ENCODE results near the gene GCSAML. TPM values are rescaled to one million over a fixed set of nuclear protein-coding genes. Genes with fewer than 3 reads are reported as not detected.

Gene GCSAML
- polyA plus RNA-seq, 6 donors from 2014 or later = 0.15 TPM; not detected in 5

DNA sequence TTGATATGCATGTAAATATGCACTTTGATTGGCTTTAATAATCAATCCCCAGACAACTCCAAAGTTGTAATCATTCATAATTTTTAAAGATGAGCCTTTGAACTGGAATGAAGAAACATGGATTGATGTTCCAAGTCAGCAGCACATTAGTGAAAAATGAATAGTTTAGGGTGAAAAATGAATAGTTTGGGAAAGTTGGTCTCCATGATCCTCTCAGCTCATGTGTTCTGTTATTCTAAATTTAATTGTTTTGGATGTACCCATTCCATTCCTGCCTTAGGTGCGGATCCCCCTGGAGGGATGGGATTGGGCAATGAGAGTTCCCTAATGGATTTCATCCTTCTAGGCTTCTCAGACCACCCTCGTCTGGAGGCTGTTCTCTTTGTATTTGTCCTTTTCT, 56.4 kb downstream of the GCSAML start, which contains the start of gene OR2G3:
TSS of gene OR2G3 (plus strand) at position 301 of the 400 bp plus-strand sequence. CDS start at position 301, 0 bp downstream.
- no peak for ATAC-seq (ENCODE audit: low read depth in 2 of 2)
- Mint-ChIP-seq H3K4me3 (no peak within 1 kb of the TSS), H3K36me3 (no peaks in the 10 kb centered on the region), H3K4me1 (no peaks in the 10 kb centered on the region), H3K27me3 (peaks cover 4 to 32% (median 11%) of the 10 kb centered on the region in 3 donors), H3K27ac (no peak within 1 kb of the TSS), H3K9me3 (peaks cover 0 to 11% (median 3%) of the 10 kb centered on the region in 7 donors)
- DNase-seq = no peak

GRCh38 chr1:247613405-247613804, 64.5 kb downstream of the GCSAML start:
- ATAC-seq (ENCODE audit: low read depth in 2 of 2) (no peak), DNase-seq (no peak)
- peaks cover 0 to 17% (median 5%) of the 10 kb centered on the region in 3 donors for H3K27me3 Mint-ChIP-seq
- H3K36me3 Mint-ChIP-seq = no peaks in the 10 kb centered on the region
- no peak overlapping the region for H3K4me3 Mint-ChIP-seq
- H3K27ac Mint-ChIP-seq = no peak overlapping the region
- H3K4me1 Mint-ChIP-seq = no peaks in the 10 kb centered on the region
- H3K9me3 Mint-ChIP-seq = peaks cover 0 to 10% (median 6%) of the 10 kb centered on the region in 7 donors

- no peak for ATAC-seq (ENCODE audit: low read depth in 2 of 2)
- Mint-ChIP-seq H3K9me3 (peaks cover 0 to 10% (median 3%) of the 10 kb centered on the region in 7 donors), H3K27me3 (peaks cover 0 to 5% (median 5%) of the 10 kb centered on the region in 3 donors), H3K4me3 (no peak overlapping the region), H3K27ac (no peak overlapping the region), H3K4me1 (no peaks in the 10 kb centered on the region), H3K36me3 (no peaks in the 10 kb centered on the region)
- DNase-seq = no peak
These were observed 65.7 kb downstream of the GCSAML start for GRCh38 chr1:247614625-247615024.

Other genes starting within 250 kb of the GCSAML start
- 1 to 10 TPM; 2.8 to 6.6 (median 4.6) TPM for gene ZNF496, start 217.3 kb upstream of the GCSAML start, polyA plus RNA-seq (ENCODE audit: low read depth in 6 of 6)
- under 1 TPM in 3 of 6 donors, not detected in 3; 0.09 to 0.17 (median 0.11) TPM for gene NLRP3, start 133.0 kb upstream of the GCSAML start, polyA plus RNA-seq (ENCODE audit: low read depth in 6 of 6)
- gene OR2B11, start 91.0 kb upstream of the GCSAML start, polyA plus RNA-seq (ENCODE audit: low read depth in 6 of 6) = not detected
- gene OR2C3, start 12.7 kb upstream of the GCSAML start, polyA plus RNA-seq (ENCODE audit: low read depth in 6 of 6) = not detected
- not detected for gene OR2G2, start 39.2 kb downstream of the GCSAML start, polyA plus RNA-seq (ENCODE audit: low read depth in 6 of 6)
- not detected for gene OR2G3, start 56.5 kb downstream of the GCSAML start, polyA plus RNA-seq (ENCODE audit: low read depth in 6 of 6)
- gene OR13G1, start 130.6 kb downstream of the GCSAML start, polyA plus RNA-seq (ENCODE audit: low read depth in 6 of 6) = not detected
- gene OR6F1, start 167.5 kb downstream of the GCSAML start, polyA plus RNA-seq (ENCODE audit: low read depth in 6 of 6) = not detected
- not detected for gene OR14K1, start 189.5 kb downstream of the GCSAML start, polyA plus RNA-seq (ENCODE audit: low read depth in 6 of 6)
- not detected for gene OR14A2, start 199.0 kb downstream of the GCSAML start, polyA plus RNA-seq (ENCODE audit: low read depth in 6 of 6)
- gene OR1C1, start 211.4 kb downstream of the GCSAML start, polyA plus RNA-seq (ENCODE audit: low read depth in 6 of 6) = not detected

Measured in naive B cell (primary cell).